Calu3 (cell line): Measurements from ENCODE around the gene PACRG. TPM values are rescaled to one million over a fixed set of nuclear protein-coding genes. Genes with fewer than 3 reads are reported as not detected.

Source experiments
- BruUV-seq: library from RNA; stranded (reverse); fragments of 400-500 nt; replicated peaks from 2 replicates; lab custom pipeline; 2021; lab: Mats Ljungman, UMichigan
- CTCF ChIA-PET: fragments of 300-600 bp; sonication (Branson Sonifier 250); formaldehyde crosslinking; loops from one replicate; lab custom pipeline; 2022; ENCODE audit warnings: antibody characterized with exemption; lab: Charles Lee
- DNase-seq: peaks from one replicate; pipeline ENCODE4 v3.0.0; 2022
- H3K27ac Mint-ChIP-seq: one replicate; pipeline ENCODE4 v1.8.0; 2022; ENCODE audit warnings: mixed read lengths; ENCODE audit not compliant: unreplicated experiment
- H3K27me3 Mint-ChIP-seq: one replicate; pipeline ENCODE4 v1.8.0; 2022; ENCODE audit warnings: mixed read lengths; ENCODE audit not compliant: unreplicated experiment
- H3K36me3 Mint-ChIP-seq: one replicate; pipeline ENCODE4 v1.8.0; 2022; ENCODE audit warnings: mild to moderate bottlenecking, moderate library complexity, mixed read lengths; ENCODE audit not compliant: insufficient read depth, unreplicated experiment
- H3K4me1 Mint-ChIP-seq: one replicate; pipeline ENCODE4 v1.8.0; 2022; ENCODE audit warnings: mild to moderate bottlenecking, low read depth, mixed read lengths; ENCODE audit not compliant: unreplicated experiment
- H3K4me3 Mint-ChIP-seq: one replicate; pipeline ENCODE4 v1.8.0; 2022; ENCODE audit warnings: mild to moderate bottlenecking, low read depth, moderate library complexity, mixed read lengths; ENCODE audit not compliant: unreplicated experiment
- H3K9me3 Mint-ChIP-seq: one replicate; pipeline ENCODE4 v1.8.0; 2022; ENCODE audit warnings: low read depth, mixed read lengths; ENCODE audit not compliant: unreplicated experiment
- intact Hi-C: fragments of 100-400 bp; cut with micrococcal nuclease; formaldehyde crosslinking; loops from one replicate; pipeline ENCODE4 v1.10.0; 2022; ENCODE audit not compliant: unreplicated experiment
- total RNA-seq: library from RNA; stranded (reverse); gene quantifications from 2 replicates; pipeline ENCODE4 v1.2.3, GENCODE V29; 2022
- TF ChIP-seq, protein P1 (sequence below): fragments of 200-600 bp; IDR thresholded peaks from one replicate; pipeline ENCODE4 v1.8.0; 2022; ENCODE audit warnings: antibody characterized with exemption; ENCODE audit not compliant: unreplicated experiment

The PACRG gene
- total RNA-seq, 1 experiment from 2014 or later: 1.5 TPM

DNA sequence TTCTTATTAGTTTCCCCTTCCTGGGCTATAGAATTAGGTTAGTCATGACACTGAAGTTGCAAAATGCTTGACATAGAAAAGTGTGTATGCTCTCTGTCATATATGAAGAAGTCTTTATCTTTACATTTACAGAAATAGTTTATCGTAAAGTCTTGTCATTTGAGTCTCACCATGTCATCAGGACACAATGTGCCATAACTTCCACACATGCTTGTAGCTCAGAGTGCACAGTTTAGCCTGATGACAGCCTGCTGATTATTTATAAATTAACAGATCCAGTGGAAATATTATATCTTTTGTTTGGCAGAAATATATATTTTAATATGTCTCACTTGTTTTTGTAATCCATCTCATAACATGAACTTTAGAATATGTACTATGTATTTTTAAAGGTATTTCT is 399.8 kb downstream of the PACRG start:
- intact Hi-C loops: no loop called here
- Mint-ChIP-seq H3K9me3 (peaks cover 2% of the 10 kb centered on the region), H3K27me3 (no peaks in the 10 kb centered on the region), H3K36me3 (no peaks in the 10 kb centered on the region), H3K27ac (no peak overlapping the region), H3K4me3 (no peak overlapping the region), H3K4me1 (peaks cover under 1% of the 10 kb centered on the region)
- TF ChIP-seq, protein P1, sequence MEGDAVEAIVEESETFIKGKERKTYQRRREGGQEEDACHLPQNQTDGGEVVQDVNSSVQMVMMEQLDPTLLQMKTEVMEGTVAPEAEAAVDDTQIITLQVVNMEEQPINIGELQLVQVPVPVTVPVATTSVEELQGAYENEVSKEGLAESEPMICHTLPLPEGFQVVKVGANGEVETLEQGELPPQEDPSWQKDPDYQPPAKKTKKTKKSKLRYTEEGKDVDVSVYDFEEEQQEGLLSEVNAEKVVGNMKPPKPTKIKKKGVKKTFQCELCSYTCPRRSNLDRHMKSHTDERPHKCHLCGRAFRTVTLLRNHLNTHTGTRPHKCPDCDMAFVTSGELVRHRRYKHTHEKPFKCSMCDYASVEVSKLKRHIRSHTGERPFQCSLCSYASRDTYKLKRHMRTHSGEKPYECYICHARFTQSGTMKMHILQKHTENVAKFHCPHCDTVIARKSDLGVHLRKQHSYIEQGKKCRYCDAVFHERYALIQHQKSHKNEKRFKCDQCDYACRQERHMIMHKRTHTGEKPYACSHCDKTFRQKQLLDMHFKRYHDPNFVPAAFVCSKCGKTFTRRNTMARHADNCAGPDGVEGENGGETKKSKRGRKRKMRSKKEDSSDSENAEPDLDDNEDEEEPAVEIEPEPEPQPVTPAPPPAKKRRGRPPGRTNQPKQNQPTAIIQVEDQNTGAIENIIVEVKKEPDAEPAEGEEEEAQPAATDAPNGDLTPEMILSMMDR: no peak
- no peak for DNase-seq
- BruUV-seq: no TSS peak
- CTCF ChIA-PET: interaction anchor here (0.8 kb wide), 1 partner anchor 10 kb away, joined by 3 read pairs; no protein-coding TSS in a partner anchor

- Mint-ChIP-seq H3K36me3 (no peaks in the 10 kb centered on the region), H3K4me1 (peaks cover 8% of the 10 kb centered on the region), H3K9me3 (peaks cover 2% of the 10 kb centered on the region), H3K27me3 (no peaks in the 10 kb centered on the region), H3K27ac (no peak overlapping the region), H3K4me3 (no peak overlapping the region)
- no peak for DNase-seq
- CTCF ChIA-PET: interaction anchor here (0.6 kb wide), 1 partner anchor 288 kb away, joined by 4 read pairs; no protein-coding TSS in a partner anchor
- intact Hi-C loops: no loop called here
- no TSS peak for BruUV-seq
- TF ChIP-seq, protein P1: no peak
Observed at GRCh38 chr6:163128324-163128723, 400.6 kb downstream of the PACRG start.

- Mint-ChIP-seq H3K4me3 (no peak overlapping the region), H3K9me3 (no peaks in the 10 kb centered on the region), H3K27ac (no peak overlapping the region), H3K4me1 (peaks cover 8% of the 10 kb centered on the region), H3K36me3 (no peaks in the 10 kb centered on the region), H3K27me3 (no peaks in the 10 kb centered on the region)
- intact Hi-C loops: no loop called here
- TF ChIP-seq, protein P1: no peak
- no TSS peak for BruUV-seq
- DNase-seq: no peak
- CTCF ChIA-PET: no interaction called here
Observed at GRCh38 chr6:163132050-163132750, 404.4 kb downstream of the PACRG start.

GRCh38 chr6:163133017-163133416 is 405.2 kb downstream of the PACRG start:
- no peak overlapping the region for H3K4me3 Mint-ChIP-seq
- intact Hi-C loops: no loop called here
- H3K9me3 Mint-ChIP-seq: no peaks in the 10 kb centered on the region
- TF ChIP-seq, protein P1: no peak
- DNase-seq: no peak
- H3K36me3 Mint-ChIP-seq: no peaks in the 10 kb centered on the region
- H3K4me1 Mint-ChIP-seq: peaks cover 8% of the 10 kb centered on the region
- no TSS peak for BruUV-seq
- no peaks in the 10 kb centered on the region for H3K27me3 Mint-ChIP-seq
- CTCF ChIA-PET: no interaction called here
- H3K27ac Mint-ChIP-seq: no peak overlapping the region
